Midbrain (tissue), 1 donor: Measurements from ENCODE around the gene SYT7.
"Not testable (repeated sequence)": the region's sequence is repeated elsewhere in the genome, so short reads cannot be mapped to it uniquely, and the experiment has no call there.

Source experiments
- DNase-seq: peaks from one replicate; lab custom pipeline; 2025; lab: John Stamatoyannopoulos, UW

SYT7 gene

DNA sequence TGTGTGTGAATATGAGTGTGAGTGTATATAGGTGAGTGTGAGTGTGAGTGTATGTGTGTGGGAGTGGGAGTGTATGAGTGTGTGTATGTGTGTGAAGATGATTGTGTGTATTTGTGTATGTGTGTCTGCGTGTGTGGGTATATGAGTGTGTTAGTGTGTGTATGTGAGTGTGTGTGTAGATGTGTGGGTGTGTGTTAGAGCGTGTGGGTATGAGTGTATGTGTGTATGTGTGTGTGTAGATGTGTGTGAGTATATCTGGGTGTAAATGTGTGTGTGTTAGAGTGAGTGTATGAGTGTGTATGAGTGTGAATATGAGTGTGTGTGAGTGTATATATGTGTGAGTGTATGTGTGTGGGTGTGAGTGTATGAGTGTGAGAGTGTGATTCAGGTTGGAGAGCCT lies 83.4 kb downstream of the SYT7 start:
- DNase-seq = no peak

DNA sequence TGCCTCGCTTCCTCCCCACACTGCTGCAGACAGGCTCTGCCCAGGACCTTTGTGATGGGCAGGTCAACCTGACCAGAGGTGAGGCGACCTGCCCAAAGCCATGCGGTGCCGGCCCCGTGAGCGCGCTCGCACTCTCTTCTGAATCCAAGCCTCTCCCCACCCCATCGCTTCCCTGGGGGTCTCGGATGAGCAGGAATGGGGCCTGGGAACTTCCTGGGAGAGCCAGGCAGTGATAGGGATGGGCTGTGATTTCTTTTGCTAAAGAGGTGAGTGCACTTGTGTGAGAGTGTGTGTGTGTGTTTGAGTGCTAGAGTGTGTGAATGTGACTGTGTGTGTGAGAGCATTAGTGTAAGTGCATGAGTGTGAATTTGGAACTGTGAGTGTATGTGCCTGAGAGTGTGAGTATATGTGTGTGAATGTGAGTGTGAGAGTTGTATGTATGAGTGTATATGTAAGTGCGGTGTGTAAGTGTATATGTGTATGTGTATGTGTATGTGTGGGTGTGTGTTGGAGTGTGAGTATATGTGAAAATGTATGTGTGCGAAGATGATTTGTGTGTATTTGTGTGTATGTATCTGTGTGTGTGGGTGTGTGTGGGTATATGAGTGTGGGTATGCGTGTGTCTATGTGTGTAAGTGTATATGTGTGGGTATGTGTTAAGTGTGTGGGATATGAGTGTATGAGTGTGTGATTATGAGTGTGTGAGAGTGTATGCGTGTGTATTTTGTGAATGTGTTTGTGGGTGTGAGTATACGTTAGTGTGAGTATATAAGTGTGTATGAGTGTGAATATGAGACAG lies 84.1 kb downstream of the SYT7 start:
- DNase-seq = no peak

DNA sequence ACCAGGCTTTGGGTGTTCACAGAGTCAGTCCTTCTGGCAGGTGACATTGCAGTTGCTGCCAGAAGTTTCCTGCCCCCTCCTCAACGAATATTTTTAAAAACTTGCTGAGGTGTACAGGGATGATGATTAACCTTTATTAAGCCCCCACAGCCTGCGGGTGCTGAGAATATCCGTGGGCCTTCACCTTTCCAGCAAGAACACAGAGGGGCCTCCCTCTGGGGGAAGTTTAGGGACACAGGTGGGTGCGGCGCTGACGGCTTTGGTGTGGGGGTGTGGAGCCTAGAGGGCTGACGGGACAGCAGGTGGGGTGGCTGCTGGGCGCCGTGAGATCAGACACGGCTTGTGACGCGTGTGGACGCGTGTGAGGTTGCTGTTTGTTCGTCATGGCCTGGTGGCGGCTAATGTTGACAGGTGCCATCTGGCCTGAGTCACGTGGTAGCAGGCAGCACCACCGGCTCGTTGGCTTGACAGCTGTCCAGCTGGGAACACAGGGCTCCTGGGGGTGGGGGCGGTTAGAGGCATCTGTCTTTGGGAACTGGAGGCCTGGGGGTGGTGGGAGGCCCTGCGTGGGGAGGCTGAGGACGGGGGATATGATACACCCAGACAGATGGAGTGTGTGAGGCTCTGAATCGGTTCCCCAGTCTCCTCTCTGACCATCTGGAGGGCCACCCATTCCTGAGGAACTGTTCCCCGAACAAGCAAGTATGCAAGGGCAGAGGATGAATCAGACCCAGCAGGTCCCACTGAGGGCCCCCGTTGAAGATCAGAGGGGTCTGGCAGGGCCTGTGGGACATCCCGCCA lies 84.9 kb downstream of the SYT7 start:
- no peak for DNase-seq

DNA sequence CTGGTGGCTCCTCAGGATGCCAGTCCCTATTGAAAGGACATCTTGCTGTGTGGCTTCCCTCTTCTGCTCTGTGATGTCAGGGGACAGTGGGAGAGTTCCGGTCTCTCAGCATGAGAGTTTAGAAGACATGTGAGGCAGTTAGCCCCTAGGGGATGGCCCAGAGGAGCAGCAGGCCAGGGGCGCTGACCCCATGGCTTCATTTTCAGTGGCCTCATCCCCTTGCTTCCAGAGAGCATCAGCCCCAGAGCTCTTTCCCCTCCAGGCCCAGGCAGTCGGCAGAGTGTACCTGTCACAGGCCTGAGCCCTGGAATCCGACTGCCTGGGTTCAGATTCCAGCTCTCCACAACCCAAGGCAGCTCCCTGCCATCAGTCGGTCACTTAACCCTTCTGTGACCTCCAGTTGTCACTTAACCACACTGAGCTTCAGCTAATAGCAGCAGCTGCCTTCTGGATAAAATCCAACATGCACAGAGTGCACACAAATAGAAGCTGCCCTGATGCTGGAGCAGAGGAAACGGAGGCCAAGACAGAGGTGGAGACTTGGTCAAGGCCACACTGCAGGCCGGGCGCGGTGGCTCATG lies 86.4 kb downstream of the SYT7 start:
- DNase-seq = no peak

DNA sequence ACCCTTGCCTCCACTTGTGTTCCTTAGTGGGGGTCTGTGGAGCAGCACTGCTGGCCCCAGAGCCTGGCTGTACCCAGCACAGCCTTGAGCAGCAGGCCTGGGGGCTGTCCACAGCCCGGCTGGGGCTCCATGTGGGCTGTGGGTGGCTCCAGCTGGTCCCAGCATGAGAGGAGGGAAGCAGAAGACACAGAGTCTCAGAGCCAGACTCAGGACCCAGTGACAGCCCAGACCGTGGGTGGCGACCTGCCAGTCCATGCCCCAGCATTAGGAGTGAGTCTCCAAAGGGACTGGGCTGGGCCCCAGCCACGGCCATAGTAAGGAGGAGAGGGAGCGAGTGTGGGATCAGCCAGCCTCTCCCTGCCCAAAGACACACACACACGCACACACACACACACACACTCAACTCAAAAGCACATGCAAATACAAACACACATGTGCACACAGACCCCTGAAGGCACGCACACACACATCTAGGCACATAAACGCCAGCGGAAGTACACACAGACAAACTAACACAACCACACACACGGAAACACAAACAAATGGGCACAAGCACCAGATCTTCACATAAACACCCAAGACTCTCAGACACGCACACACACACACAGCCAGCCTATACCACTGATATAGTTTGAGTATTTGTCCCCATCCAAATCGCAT lies 89.0 kb downstream of the SYT7 start:
- no peak for DNase-seq

DNA sequence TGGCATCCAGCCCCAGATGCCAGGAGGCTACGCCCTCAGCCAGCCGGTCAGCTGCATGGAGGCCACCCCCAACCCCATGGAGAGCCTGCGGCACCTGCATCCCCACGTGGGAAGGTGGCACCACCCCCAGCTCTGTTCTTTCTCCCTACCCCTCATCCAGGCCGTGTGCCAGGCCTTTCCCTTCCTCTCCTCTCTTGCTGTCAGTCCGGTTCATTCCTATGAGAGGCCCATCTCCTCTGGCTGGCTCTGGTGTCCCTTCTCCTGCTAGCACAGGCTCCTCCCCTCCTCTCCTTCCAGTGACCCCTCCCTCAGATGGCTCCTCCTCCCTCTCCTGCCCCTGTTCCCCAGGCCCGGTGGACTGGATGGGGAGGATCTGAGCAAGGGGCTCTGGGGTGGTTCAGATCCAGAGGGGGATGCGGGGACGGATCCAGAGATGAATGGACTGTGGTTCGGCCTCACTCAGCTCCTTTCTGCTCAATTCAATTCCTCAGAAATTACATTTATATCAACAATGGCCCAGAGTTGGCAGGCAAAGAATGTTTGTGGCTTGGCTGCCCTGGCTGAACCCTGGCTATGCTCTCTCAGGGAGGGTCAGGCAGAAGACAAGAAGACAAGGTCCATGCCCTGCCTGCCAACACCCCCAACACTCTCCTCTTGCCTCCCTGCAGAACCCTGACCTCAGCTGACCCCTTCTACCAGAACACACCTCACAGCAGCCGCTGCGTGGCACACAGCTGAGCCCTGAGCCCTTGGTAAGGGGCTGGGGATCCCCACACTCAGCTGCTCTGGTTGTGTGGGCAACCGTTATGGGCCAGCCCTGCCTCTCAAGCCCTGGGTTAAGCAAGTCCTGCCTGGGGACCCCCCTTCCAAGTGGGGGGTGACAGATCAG lies 90.8 kb downstream of the SYT7 start:
- DNase-seq = no peak

DNA sequence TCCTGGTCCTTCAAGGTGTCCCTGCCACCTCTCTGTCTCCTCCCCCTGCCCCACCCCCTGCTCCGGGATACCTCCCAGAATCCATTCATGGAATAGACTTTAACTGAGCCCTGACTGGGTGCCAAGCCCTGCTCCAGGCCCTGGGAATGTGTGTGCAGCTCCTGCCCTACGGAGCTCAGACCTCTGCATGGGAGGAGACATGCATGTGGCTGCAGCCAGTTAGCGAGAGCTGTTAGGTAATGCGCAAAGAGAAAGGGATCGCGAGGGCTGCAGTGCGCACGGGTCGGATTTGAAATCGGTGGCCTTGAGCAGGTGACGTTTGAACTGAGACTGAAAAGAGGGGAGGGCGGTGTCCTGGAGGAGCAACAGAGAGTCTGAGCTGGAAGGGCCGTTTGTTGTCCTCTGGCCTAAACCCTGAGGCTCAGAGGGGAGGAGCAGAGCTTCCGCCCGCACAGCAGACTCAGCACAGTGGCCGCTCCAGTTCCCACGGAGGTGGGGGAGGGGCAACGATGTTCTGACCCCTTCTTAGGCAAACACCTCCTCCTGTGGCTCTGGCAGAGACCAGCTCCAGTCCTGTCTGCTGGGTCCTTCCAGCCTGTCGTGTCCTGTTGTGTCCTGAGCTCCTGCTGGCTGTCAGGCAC lies 92.1 kb downstream of the SYT7 start:
- no peak for DNase-seq

DNA sequence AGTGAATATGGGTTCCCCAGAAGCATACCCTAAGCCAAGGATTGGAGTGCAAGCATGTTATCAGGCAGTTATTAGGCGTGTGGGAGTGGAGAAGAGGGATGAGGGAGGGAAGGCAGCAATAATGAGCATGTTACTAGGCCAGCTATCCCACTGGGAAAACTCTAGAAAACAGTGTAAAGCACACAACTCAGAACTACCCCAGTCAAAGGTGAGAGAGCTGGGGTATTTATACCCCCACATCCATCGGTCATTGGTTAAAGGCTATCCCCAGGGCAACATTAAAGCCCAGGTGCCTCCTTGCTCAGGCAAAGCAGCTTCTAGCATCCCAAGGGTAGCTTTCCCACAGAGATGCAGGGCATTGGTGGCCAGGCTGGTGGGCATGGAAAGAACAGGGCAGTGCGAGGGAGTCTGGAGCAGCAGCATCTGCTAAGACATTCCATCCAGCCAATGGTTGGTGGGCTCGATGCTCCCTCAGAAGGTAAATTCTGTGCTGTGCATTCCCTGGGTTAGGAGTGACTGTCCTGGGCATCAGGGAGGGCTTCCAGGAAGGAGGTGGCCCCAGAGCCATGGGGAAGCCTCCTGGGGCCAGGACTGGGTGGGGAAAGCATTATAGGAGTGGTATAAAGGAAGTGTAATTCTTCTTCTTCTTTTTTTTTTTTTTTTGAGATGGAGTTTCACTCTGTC lies 93.4 kb downstream of the SYT7 start:
- DNase-seq = no peak

DNA sequence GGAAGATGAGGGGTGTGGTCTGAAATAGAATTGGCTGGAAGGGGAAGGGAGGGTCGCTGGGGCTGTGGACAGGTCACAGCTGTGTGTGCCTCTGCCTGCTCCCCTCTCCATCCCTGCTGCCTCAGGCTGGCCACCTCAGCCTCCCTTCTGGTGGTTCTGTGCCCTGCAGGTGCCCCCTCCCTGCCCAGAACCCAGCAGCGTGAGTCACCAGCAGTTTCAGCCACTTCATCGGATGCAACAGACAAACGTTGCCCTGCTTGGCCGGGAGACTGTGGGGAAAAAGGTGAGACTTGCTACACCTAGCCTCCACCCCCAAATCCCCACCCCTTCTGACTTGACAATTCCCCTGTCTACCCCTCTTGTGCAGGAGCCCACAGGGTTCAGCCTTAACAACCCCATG lies 94.1 kb downstream of the SYT7 start:
- DNase-seq = no peak

DNA sequence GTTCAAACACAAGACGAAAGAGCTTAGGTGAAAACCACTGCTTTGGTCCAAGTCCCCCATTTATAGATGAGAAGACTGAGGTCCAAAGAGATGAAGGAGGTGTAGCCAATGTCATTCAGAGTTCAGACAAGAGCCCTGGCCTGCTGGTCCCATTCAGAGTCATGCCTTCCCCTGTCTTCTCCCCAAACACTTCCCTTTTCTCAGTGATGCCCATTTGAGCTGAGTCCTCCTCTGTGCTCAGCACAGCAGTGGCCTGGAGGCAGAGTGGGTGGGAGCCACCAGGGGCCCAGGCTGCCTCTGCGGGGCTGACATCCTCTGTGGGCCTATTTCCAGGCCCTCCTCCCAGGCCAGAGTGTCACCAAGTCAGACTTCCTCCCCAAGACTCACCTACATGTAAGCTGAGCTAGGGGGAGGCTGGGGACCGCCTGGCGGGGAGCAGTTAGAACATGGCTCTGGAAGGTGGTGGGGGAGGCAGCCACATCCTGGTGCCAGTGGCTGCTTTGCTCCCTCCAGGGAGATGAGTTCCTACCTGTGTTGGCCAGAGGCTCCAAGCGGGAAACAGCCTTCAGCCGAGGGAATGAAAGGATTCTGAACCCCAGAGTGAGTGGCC lies 94.8 kb downstream of the SYT7 start:
- DNase-seq = no peak

DNA sequence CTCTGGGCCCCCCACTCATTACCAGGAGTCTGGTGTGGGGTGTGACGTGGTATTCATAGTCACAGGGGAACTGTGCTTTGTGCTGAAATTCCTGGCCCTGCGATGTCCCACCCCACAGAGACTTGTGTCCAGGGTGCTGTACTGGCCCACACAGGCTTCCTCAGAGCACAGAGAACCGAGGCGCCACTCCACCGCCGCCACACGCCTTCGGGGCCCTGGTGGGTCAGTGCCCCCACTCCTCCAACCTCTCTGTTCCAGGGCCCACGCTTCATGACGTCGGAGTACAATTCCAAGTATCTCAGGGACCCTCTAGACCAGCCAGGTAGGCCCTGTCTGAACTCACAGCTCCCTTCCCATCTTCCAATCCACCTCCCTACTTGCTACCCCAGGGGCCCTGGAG lies 95.8 kb downstream of the SYT7 start:
- no peak for DNase-seq

DNA sequence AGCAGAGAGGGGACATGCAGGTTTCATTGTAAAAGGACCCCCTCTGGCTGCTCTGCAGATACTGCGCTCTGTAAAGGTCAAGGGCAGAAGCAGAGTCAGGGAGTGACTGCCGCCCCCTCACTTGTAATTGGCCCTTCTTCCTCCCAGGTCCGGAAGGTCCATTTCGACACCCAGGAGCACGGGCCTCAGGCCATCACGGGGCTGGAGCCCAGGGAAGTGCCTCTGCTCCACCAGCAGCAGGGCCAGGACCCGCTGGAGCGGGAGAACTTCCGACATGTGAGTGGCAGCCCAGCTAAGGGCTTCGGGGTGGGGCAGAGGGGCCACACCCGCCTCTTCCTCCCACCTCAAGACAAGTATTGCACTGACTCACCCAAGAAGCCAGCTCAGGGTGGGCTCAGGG lies 96.3 kb downstream of the SYT7 start:
- DNase-seq = no peak

DNA sequence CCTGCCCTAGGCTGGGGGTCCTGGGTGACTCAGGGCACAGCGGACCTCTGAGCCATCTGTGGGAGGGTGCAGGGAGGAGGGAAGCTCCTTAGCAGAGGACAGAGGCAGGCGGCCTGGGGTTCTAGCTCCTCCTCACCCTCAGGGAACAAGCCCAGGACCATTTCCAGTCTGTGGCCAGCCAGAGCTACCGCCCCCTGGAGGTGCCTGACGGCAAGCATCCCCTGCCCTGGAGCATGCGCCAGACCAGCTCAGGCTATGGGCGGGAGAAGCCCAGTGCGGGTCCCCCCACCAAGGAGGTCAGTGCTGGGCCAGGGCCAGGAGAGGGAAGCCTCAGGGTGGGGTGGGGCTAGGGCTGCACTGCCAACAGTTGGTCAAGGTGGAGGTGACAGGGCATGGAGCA lies 98.4 kb downstream of the SYT7 start:
- no peak for DNase-seq

DNA sequence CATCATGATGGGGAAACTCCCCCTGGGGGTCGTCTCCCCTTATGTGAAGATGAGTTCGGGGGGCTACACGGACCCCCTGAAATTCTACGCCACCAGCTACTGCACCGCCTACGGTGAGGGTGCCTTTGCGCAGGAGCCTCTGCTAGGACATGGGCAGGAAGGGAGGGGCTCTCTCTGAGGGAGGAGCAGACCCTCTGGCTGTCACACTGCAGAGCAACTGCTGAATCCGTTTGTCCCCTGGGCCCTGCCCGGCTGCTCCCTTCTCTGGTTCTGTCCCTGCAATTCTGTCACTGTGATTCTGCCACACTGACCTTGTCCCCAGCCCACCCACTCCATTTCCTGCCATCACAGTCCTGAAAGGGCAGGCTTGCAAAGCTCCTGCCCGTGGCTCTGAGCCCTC lies 99.1 kb downstream of the SYT7 start:
- no peak for DNase-seq

DNA sequence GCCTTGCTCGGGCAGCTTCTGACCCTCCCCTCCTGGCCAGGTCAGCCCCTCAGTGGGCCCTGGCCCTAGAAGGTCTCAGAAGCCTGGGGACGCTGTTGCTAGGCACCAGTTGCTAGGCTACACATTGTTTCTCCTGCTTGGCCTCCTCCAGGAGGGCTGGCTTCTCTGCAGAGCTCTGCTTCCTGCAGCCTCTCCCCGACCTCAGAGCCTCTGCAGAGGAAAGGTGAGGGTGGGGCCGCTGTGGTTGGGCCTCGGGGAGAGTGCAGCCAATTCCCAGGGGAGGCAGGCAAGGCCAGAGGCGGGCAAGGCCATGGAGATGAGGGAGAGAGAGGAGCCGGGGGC lies 99.9 kb downstream of the SYT7 start:
- no peak for DNase-seq

DNA sequence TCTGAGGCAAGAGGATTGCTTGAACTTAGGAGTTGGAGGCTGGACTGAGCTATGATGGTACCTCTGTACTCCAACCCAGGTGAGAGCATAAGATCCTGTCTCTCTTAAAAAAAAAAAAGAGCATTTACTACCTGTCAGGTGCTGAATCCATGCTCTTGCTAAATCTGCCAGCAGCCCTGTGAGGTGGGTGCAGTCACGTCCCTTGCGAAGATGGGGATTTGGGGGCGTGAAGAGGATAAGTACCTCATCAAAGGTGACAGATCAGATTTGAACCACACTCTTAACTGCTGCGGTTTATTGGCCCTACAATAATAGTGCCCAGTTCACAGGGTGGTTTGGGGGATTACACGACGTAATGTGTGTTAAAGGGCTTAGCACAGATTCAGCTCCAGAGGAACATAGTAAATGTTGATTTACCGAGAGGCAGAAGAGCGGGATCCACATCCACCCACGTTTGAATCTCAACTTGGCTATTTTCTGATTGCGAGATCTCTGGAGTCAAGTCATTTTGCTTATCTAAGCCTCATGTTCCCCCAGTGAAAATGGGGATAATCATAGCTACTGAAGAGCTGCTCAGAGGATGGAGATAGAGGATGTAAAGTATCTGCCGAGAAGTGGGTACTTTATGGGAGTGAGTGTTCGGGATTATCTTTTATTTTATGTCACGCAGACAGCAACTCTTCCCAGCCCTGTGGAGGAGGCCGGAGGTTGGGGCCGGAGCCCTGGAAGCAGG lies 100.4 kb downstream of the SYT7 start:
- DNase-seq = no peak

DNA sequence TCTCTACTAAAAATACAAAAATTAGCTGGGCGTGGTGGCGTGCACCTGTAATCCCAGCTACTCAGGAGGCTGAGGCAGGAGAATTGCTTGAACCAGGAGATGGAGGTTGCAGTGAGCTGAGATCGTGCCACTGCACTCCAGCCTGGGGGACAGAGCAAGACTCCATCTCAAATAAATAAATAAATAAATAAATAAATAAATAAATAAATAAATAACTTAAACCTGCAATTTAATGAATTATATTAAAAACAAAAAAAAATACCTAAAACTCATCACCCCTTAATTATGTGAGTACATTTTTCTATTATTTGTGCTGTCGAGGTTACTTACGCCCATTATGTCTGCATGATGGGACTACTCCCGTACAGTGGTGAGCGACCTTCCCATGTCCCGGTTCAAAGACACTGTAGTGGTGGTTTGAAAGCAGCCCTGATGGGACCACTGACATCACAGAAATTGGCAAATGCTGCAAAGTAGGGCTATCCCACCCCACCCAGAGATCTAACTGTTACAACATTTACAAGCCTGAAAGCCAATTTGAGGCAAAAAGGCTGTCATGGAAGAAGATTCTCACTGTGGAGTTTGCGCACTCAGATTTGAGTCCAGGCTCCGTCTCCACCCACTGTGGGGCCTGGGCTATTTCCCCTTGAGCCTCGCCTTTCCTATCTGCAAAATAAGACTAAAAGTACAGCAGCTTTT lies 101.4 kb downstream of the SYT7 start:
- DNase-seq = not testable (repeated sequence)

DNA sequence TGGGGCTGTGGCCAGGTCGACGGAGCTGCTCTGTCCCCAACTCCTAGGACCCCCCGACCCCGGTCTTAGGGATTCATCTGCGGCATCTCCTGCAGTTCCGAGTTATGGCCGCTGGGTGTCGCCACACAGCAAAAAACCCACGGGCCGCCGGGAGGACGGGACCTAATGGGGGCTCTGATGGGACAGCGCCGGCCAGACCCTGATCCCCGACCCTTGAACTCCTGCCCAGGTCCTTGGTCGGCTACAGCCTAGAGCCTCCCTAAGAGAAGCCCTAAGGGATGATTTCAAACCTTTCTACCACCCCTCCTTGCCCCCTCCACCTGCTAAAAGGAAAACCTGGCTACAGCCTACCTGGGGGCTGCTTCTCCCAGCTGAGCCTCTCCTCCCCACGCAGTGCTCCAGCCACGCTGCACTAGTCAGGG lies 103.1 kb downstream of the SYT7 start:
- DNase-seq = peak; percentile 11

DNA sequence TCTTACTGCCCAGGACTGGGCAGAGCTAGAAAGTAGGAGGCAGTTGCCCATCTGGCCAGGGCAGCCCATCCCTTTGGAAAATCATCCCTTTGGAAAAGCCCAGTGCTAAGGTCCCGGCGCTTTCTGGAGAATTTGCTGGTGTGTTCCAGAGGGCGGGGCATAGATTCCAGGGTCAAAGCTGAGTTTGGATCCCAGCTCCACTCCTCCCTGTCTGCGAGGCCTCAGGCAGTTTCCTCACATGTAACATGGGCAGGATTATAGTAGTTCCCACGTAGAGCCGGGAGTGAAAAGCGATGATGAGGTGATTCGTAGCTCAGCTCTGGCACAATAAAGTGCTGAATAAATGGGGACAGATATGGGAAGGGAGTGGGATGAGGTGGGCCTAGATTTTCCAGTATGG lies 103.8 kb downstream of the SYT7 start:
- DNase-seq = no peak
